Measurements from ENCODE around the gene NACC1. TPM values are rescaled to one million over a fixed set of nuclear protein-coding genes. Genes with fewer than 3 reads are reported as not detected.
A peak's percentile ranks its signal among the peaks of the same experiment; 100 is the strongest.

Gene NACC1
- total RNA-seq, 3 donors from 2014 or later (not counting 1 experiment from before 2014, with no cell fraction given) = 41.2 to 48.7 (median 43.4) TPM

DNA sequence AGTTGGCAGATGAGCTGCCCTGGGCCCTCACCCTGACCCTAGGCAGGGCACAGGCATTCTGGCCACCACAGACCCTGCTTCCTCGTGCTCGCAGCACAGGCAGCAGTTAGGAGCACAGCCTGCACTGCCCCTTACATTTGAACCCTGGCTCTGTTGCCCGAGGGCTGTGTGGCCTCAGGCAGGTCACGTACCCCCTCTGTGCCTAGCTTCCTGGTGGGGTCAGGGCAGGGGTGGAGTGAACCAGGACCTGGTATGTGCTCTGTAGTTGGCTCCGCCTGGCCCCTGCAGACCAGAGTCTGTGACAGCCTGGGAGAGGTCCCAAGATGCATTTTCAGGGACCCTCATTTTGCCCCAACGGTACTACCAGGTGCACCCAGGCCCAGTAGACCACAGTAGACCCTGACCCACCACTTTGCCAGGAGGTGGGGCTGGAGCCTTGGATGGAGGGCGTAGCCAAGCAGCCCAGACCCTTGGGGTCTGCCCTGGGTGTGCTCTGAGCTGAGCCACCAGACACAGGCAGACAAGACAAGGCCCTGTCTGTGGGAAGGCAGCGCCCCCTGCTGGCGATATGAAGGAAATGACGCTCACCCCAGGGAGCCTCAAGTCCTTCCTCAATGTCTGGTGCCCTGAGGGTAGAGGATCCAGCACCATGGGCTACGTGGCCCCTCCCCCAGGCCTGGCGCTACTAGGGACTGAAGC lies 24.5 kb upstream of the NACC1 start:
- peak; percentile 83 to 91 (median 86) for ATAC-seq
- Mint-ChIP-seq H3K4me3 (no peak overlapping the region), H3K27ac (no peak overlapping the region), H3K27me3 (ENCODE audit: low read depth in 2 of 2) (peaks cover 8 to 25% of the 10 kb centered on the region in 2 donors), H3K9me3 (no peaks in the 10 kb centered on the region), H3K4me1 (peaks cover 8 to 20% of the 10 kb centered on the region in 2 donors), H3K36me3 (no peaks in the 10 kb centered on the region)
- DNase-seq = peak; percentile 80 to 90
- intact Hi-C loops (cut with micrococcal nuclease) = loop anchor here (1.0 kb wide), 1 partner anchor 115 kb away; no protein-coding TSS in a partner anchor
- TF ChIP-seq, protein P1, sequence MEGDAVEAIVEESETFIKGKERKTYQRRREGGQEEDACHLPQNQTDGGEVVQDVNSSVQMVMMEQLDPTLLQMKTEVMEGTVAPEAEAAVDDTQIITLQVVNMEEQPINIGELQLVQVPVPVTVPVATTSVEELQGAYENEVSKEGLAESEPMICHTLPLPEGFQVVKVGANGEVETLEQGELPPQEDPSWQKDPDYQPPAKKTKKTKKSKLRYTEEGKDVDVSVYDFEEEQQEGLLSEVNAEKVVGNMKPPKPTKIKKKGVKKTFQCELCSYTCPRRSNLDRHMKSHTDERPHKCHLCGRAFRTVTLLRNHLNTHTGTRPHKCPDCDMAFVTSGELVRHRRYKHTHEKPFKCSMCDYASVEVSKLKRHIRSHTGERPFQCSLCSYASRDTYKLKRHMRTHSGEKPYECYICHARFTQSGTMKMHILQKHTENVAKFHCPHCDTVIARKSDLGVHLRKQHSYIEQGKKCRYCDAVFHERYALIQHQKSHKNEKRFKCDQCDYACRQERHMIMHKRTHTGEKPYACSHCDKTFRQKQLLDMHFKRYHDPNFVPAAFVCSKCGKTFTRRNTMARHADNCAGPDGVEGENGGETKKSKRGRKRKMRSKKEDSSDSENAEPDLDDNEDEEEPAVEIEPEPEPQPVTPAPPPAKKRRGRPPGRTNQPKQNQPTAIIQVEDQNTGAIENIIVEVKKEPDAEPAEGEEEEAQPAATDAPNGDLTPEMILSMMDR (IDR thresholded peaks at IDR 0.05) = peak; percentile 77
- H3K9me3 ChIP-seq (ENCODE audit: control insufficient read depth, insufficient read depth, low read length) = no peaks in the 10 kb centered on the region
- WGBS (ENCODE audit: insufficient coverage) = 47% methylated on average over 12 of the region's 12 CpGs
- H3K27me3 ChIP-seq (ENCODE audit: control insufficient read depth, insufficient read depth, low read length) = peaks cover 30% of the 10 kb centered on the region
- H3K4me1 ChIP-seq (ENCODE audit: control insufficient read depth, insufficient read depth, low read length) = peaks cover 42% of the 10 kb centered on the region
- H3K4me3 ChIP-seq (ENCODE audit: low read length) = no peak overlapping the region
- H3K36me3 ChIP-seq (ENCODE audit: control insufficient read depth, insufficient read depth, low read length) = no peaks in the 10 kb centered on the region
- no peak overlapping the region for H3K27ac ChIP-seq (ENCODE audit: low read length)

GRCh38 chr19:13094106-13094504 lies 24.0 kb upstream of the NACC1 start:
- ATAC-seq = no peak
- H3K27ac Mint-ChIP-seq = no peak overlapping the region
- Histone ChIP-seq H3K4me3 (ENCODE audit: low read length) (no peak overlapping the region), H3K9me3 (ENCODE audit: control insufficient read depth, insufficient read depth, low read length) (no peaks in the 10 kb centered on the region), H3K27me3 (ENCODE audit: control insufficient read depth, insufficient read depth, low read length) (peaks cover 35% of the 10 kb centered on the region), H3K4me1 (ENCODE audit: control insufficient read depth, insufficient read depth, low read length) (peaks cover 48% of the 10 kb centered on the region), H3K36me3 (ENCODE audit: control insufficient read depth, insufficient read depth, low read length) (no peaks in the 10 kb centered on the region), H3K27ac (ENCODE audit: low read length) (peak overlapping the region; percentile 11)
- 71% methylated on average over 5 of the region's 5 CpGs for WGBS (ENCODE audit: insufficient coverage)
- peaks cover 8 to 22% of the 10 kb centered on the region in 2 donors for H3K27me3 Mint-ChIP-seq (ENCODE audit: low read depth in 2 of 2)
- intact Hi-C loops (cut with micrococcal nuclease) = no loop called here
- H3K36me3 Mint-ChIP-seq = no peaks in the 10 kb centered on the region
- H3K4me1 Mint-ChIP-seq = peaks cover 14 to 25% of the 10 kb centered on the region in 2 donors
- H3K9me3 Mint-ChIP-seq = no peaks in the 10 kb centered on the region
- TF ChIP-seq, protein P1 (IDR thresholded peaks at IDR 0.05) = peak; percentile 2
- no peak for DNase-seq
- no peak overlapping the region for H3K4me3 Mint-ChIP-seq

GRCh38 chr19:13094771-13095392 lies 23.2 kb upstream of the NACC1 start:
- TF ChIP-seq, protein P1 (IDR thresholded peaks at IDR 0.05) = no peak
- Mint-ChIP-seq H3K4me3 (no peak overlapping the region), H3K27me3 (ENCODE audit: low read depth in 2 of 2) (peaks cover 8 to 23% of the 10 kb centered on the region in 2 donors), H3K36me3 (no peaks in the 10 kb centered on the region), H3K4me1 (peaks cover 18 to 31% of the 10 kb centered on the region in 2 donors), H3K27ac (no peak overlapping the region), H3K9me3 (peaks cover 0 to under 1% of the 10 kb centered on the region in 2 donors)
- intact Hi-C loops (cut with micrococcal nuclease) = no loop called here
- peaks cover 55% of the 10 kb centered on the region for H3K4me1 ChIP-seq (ENCODE audit: control insufficient read depth, insufficient read depth, low read length)
- peak overlapping the region; percentile 15 for H3K27ac ChIP-seq (ENCODE audit: low read length)
- no peak for ATAC-seq
- H3K9me3 ChIP-seq (ENCODE audit: control insufficient read depth, insufficient read depth, low read length) = no peaks in the 10 kb centered on the region
- peaks cover 36% of the 10 kb centered on the region for H3K27me3 ChIP-seq (ENCODE audit: control insufficient read depth, insufficient read depth, low read length)
- peak overlapping the region; percentile 22 for H3K4me3 ChIP-seq (ENCODE audit: low read length)
- WGBS (ENCODE audit: insufficient coverage) = 23% methylated on average over 14 of the region's 16 CpGs
- H3K36me3 ChIP-seq (ENCODE audit: control insufficient read depth, insufficient read depth, low read length) = no peaks in the 10 kb centered on the region
- peak in 1 of 2 donors; percentile 33 for DNase-seq
